Measurements from ENCODE around the gene C18orf32.
A peak's percentile ranks its signal among the peaks of the same experiment; 100 is the strongest.
"Not testable (repeated sequence)": the region's sequence is repeated elsewhere in the genome, so short reads cannot be mapped to it uniquely, and the experiment has no call there.

Gene C18orf32

GRCh38 chr18:49486953-49487710 lies at the start of gene C18orf32:
Gene C18orf32 (minus strand): TSS chr18:49487234. CDS start chr18:49483748, 3,486 bp downstream.
- peak; percentile 90 for DNase-seq (ENCODE audit: low read depth)

- no peak for DNase-seq (ENCODE audit: low read depth)
Observed at GRCh38 chr18:49534846-49535601, 48.0 kb upstream of the C18orf32 start.

- DNase-seq (ENCODE audit: low read depth): no peak
Observed at GRCh38 chr18:49531678-49532153, 44.7 kb upstream of the C18orf32 start.

- no peak for DNase-seq (ENCODE audit: low read depth)
Observed at GRCh38 chr18:49529596-49529995, 42.6 kb upstream of the C18orf32 start.

- no peak for DNase-seq (ENCODE audit: low read depth)
Observed at GRCh38 chr18:49527631-49528327, 40.7 kb upstream of the C18orf32 start.

GRCh38 chr18:49525981-49526380 lies 38.9 kb upstream of the C18orf32 start:
- DNase-seq (ENCODE audit: low read depth): no peak

- DNase-seq (ENCODE audit: low read depth): no peak
Observed at GRCh38 chr18:49524951-49525350, 37.9 kb upstream of the C18orf32 start.

- no peak for DNase-seq (ENCODE audit: low read depth)
Observed at GRCh38 chr18:49524349-49524748, 37.3 kb upstream of the C18orf32 start.

- DNase-seq (ENCODE audit: low read depth): not testable (repeated sequence)
Observed at GRCh38 chr18:49523580-49524093, 36.6 kb upstream of the C18orf32 start.

- DNase-seq (ENCODE audit: low read depth): no peak
Observed at GRCh38 chr18:49521216-49521835, 34.3 kb upstream of the C18orf32 start.

GRCh38 chr18:49520661-49521145 lies 33.7 kb upstream of the C18orf32 start:
- DNase-seq (ENCODE audit: low read depth): no peak

GRCh38 chr18:49519101-49519971 lies 32.3 kb upstream of the C18orf32 start:
- DNase-seq (ENCODE audit: low read depth): no peak

- DNase-seq (ENCODE audit: low read depth): no peak
Observed at GRCh38 chr18:49517483-49517882, 30.4 kb upstream of the C18orf32 start.

- DNase-seq (ENCODE audit: low read depth): no peak
Observed at GRCh38 chr18:49515516-49515915, 28.5 kb upstream of the C18orf32 start.

GRCh38 chr18:49515003-49515402 lies 28.0 kb upstream of the C18orf32 start:
- not testable (repeated sequence) for DNase-seq (ENCODE audit: low read depth)

- no peak for DNase-seq (ENCODE audit: low read depth)
Observed at GRCh38 chr18:49514577-49514976, 27.5 kb upstream of the C18orf32 start.

- not testable (repeated sequence) for DNase-seq (ENCODE audit: low read depth)
Observed at GRCh38 chr18:49512876-49513275, 25.8 kb upstream of the C18orf32 start.

- DNase-seq (ENCODE audit: low read depth): peak; percentile 26
Observed at GRCh38 chr18:49510393-49511115, 23.5 kb upstream of the C18orf32 start.

GRCh38 chr18:49506438-49506837 lies 19.4 kb upstream of the C18orf32 start:
- not testable (repeated sequence) for DNase-seq (ENCODE audit: low read depth)

- DNase-seq (ENCODE audit: low read depth): no peak
Observed at GRCh38 chr18:49503931-49504330, 16.9 kb upstream of the C18orf32 start.

All from stimulated activated CD8-positive, alpha-beta memory T cell treated with anti-CD3 and anti-CD28 coated beads, Interleukin-12 subunit alpha, Interleukin-12 subunit beta, amount 100 ng/mL, for 1 hour (primary cell).